ENCODE measurements around the gene ITGB6.

Gene ITGB6

DNA sequence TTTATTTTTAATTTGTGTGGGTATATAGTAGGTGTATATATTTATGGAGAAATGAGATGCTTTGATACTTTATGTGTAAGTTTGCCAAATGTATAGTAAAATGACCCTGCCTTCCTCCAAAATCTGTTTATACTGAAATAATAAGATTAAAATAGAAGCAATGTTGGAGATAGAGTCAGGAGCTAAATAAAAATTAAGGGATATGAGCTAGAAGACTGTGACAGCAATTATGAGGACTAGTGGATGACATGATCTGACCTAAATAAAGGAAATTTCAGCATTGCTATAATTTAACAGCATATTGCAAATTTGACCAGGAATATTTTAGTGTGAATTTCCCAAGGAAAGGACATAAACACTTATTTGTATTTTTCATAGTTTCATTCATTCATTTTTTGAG is 60.7 kb downstream of the ITGB6 start:
- H3K4me1 ChIP-seq (ENCODE audit: control extremely low read depth in 1 of 4, control insufficient read depth in 4 of 4, insufficient read depth in 4 of 4, low read length in 3 of 4) = peaks cover 0 to 2% (median 1%) of the 10 kb centered on the region in 4 experiments
- no peaks in the 10 kb centered on the region for H3K9me3 ChIP-seq (ENCODE audit: control extremely low read depth in 1 of 5, control insufficient read depth in 4 of 5, insufficient read depth in 2 of 5, low read depth in 1 of 5, low read length in 4 of 5)
- ChIA-PET CTCF (no interaction called here), POLR2A (no interaction called here)
- no peaks in the 10 kb centered on the region for H3K27me3 ChIP-seq (replicated peaks in 2 of 5; ENCODE audit: control insufficient read depth in 4 of 5, insufficient read depth in 5 of 5, low read length in 4 of 5)
- DNase-seq = no peak
- H3K4me3 ChIP-seq (ENCODE audit: control insufficient read depth in 1 of 7, extremely low read depth in 1 of 7, insufficient read depth in 4 of 7, low read depth in 2 of 7, low read length in 6 of 7) = no peak overlapping the region
- H3K36me3 ChIP-seq (ENCODE audit: control insufficient read depth in 4 of 4, insufficient read depth in 4 of 4, low read length in 3 of 4) = no peaks in the 10 kb centered on the region
- H3K27ac ChIP-seq (ENCODE audit: insufficient read depth in 1 of 2, low read depth in 1 of 2, low read length in 2 of 2, poor library complexity in 1 of 2, severe bottlenecking in 2 of 2) = no peak overlapping the region

DNA sequence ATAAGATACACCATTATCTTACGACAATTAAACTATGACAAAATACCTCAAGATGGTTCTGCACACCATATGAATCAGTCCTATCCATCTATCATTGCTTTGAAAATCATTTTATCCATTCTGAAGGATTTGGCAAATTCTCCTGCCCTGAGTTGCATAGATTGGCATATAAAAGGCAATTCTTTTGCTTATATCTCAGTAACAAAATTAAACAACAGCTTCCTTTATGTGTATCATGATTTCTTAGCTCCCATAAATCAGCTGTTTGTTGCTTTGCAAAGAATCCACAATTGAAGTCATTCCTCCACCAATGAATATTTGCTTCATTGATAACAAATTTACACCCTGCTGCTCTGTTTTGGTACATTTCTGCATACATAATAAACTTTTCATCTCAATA is 61.7 kb downstream of the ITGB6 start:
- no peak for DNase-seq
- POLR2A ChIA-PET = no interaction called here

DNA sequence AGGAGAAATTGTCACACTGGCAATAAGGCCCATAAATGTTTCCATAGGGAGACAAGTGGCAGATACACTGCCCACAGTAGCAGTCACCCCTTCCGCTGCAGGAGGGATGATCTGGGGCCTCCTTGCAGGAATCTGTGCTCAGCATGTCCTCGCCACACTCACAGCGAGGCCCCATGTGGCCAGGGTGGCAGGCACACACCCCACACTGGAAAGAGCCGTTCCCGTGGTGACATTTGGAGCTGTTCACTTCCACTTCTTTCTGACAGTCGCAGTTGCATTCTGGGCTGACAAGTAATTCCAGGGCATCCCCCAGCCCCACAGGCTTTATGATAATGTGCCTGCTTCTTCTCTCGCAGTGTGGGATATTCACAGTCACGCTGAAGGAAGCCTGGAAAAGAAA is 62.6 kb downstream of the ITGB6 start:
- WGBS (ENCODE audit: insufficient coverage) = 99% methylated on average over 7 of the region's 8 CpGs
- ChIA-PET POLR2A (interaction anchor here (0.6 kb wide), 1 partner anchor 748 kb away, joined by 3 read pairs; no protein-coding TSS in a partner anchor), CTCF (no interaction called here)
- Histone ChIP-seq H3K9me3 (ENCODE audit: control extremely low read depth in 1 of 5, control insufficient read depth in 4 of 5, insufficient read depth in 2 of 5, low read depth in 1 of 5, low read length in 4 of 5) (no peaks in the 10 kb centered on the region), H3K4me1 (ENCODE audit: control extremely low read depth in 1 of 4, control insufficient read depth in 4 of 4, insufficient read depth in 4 of 4, low read length in 3 of 4) (no peaks in the 10 kb centered on the region), H3K4me3 (ENCODE audit: control insufficient read depth in 1 of 7, extremely low read depth in 1 of 7, insufficient read depth in 4 of 7, low read depth in 2 of 7, low read length in 6 of 7) (no peak overlapping the region), H3K27ac (ENCODE audit: insufficient read depth in 1 of 2, low read depth in 1 of 2, low read length in 2 of 2, poor library complexity in 1 of 2, severe bottlenecking in 2 of 2) (no peak overlapping the region), H3K36me3 (ENCODE audit: control insufficient read depth in 4 of 4, insufficient read depth in 4 of 4, low read length in 3 of 4) (no peaks in the 10 kb centered on the region), H3K27me3 (replicated peaks in 2 of 5; ENCODE audit: control insufficient read depth in 4 of 5, insufficient read depth in 5 of 5, low read length in 4 of 5) (no peaks in the 10 kb centered on the region)
- DNase-seq = no peak

More for the DNA sequence above, 61.7 kb downstream of the ITGB6 start:
- Histone ChIP-seq H3K27me3 (replicated peaks in 2 of 5; ENCODE audit: control insufficient read depth in 4 of 5, insufficient read depth in 5 of 5, low read length in 4 of 5) (no peaks in the 10 kb centered on the region), H3K36me3 (ENCODE audit: control insufficient read depth in 4 of 4, insufficient read depth in 4 of 4, low read length in 3 of 4) (no peaks in the 10 kb centered on the region), H3K4me3 (ENCODE audit: control insufficient read depth in 1 of 7, extremely low read depth in 1 of 7, insufficient read depth in 4 of 7, low read depth in 2 of 7, low read length in 6 of 7) (no peak overlapping the region), H3K27ac (ENCODE audit: insufficient read depth in 1 of 2, low read depth in 1 of 2, low read length in 2 of 2, poor library complexity in 1 of 2, severe bottlenecking in 2 of 2) (no peak overlapping the region), H3K9me3 (ENCODE audit: control extremely low read depth in 1 of 5, control insufficient read depth in 4 of 5, insufficient read depth in 2 of 5, low read depth in 1 of 5, low read length in 4 of 5) (no peaks in the 10 kb centered on the region), H3K4me1 (ENCODE audit: control extremely low read depth in 1 of 4, control insufficient read depth in 4 of 4, insufficient read depth in 4 of 4, low read length in 3 of 4) (no peaks in the 10 kb centered on the region)
- CTCF ChIA-PET = no interaction called here
- WGBS (ENCODE audit: insufficient coverage) = no CpG with 5 or more reads among the region's 1 CpG

DNA sequence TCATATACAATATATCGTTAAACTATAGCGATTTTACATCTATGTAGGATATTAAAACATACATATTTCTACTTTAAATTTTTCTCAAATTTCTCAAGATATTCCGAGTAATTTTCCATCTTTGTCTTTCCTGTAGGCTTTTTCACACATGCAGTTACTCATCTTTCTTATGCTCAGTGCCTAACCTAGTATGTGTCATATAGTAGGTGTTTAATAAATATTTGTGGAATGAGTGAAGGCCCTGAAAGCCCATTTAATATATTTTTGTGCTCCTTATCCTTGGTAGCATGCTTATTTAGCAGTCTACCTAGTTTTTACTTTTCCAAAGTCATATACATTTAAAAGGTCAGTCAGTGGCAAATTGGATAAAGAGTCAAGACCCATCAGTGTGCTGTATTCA is 67.3 kb downstream of the ITGB6 start:
- H3K4me1 ChIP-seq (ENCODE audit: control extremely low read depth in 1 of 4, control insufficient read depth in 4 of 4, insufficient read depth in 4 of 4, low read length in 3 of 4) = no peaks in the 10 kb centered on the region
- CTCF ChIA-PET = interaction anchor here (1.2 kb wide), 1 partner anchor 11 kb away, joined by 3 read pairs; no protein-coding TSS in a partner anchor
- DNase-seq = no peak

DNA sequence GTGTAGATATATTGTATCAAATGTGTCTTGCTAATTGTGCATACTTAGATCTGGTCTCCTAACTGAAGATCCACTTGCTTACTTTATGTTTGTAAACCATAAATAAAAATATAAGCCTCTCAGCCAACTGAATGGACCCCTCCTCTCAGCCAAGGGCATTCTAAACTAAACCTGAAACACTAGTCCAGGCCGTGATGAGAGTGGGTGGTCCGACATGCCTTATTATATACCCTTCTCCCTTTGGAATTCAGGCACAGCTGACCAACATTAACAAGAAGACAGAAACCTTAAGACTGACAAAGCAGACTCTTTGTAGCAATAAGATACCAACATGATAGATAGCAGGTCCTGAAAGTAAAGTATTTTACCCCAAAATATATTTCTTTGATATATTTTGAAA is 73.3 kb downstream of the ITGB6 start:
- no peak for DNase-seq
- ChIA-PET CTCF (interaction anchor here (2.1 kb wide), 1 partner anchor 18 kb away, joined by 4 read pairs; no protein-coding TSS in a partner anchor), POLR2A (no interaction called here)
- no peaks in the 10 kb centered on the region for H3K36me3 ChIP-seq (ENCODE audit: control insufficient read depth in 4 of 4, insufficient read depth in 4 of 4, low read length in 3 of 4)
- H3K4me3 ChIP-seq (ENCODE audit: control insufficient read depth in 1 of 7, extremely low read depth in 1 of 7, insufficient read depth in 4 of 7, low read depth in 2 of 7, low read length in 6 of 7) = no peak overlapping the region
- no CpG with 5 or more reads among the region's 2 CpGs for WGBS (ENCODE audit: insufficient coverage)
- H3K9me3 ChIP-seq (ENCODE audit: control extremely low read depth in 1 of 5, control insufficient read depth in 4 of 5, insufficient read depth in 2 of 5, low read depth in 1 of 5, low read length in 4 of 5) = no peaks in the 10 kb centered on the region
- H3K27ac ChIP-seq (ENCODE audit: insufficient read depth in 1 of 2, low read depth in 1 of 2, low read length in 2 of 2, poor library complexity in 1 of 2, severe bottlenecking in 2 of 2) = no peak overlapping the region
- H3K4me1 ChIP-seq (ENCODE audit: control extremely low read depth in 1 of 4, control insufficient read depth in 4 of 4, insufficient read depth in 4 of 4, low read length in 3 of 4) = no peaks in the 10 kb centered on the region
- H3K27me3 ChIP-seq (replicated peaks in 2 of 5; ENCODE audit: control insufficient read depth in 4 of 5, insufficient read depth in 5 of 5, low read length in 4 of 5) = no peaks in the 10 kb centered on the region

More for the DNA sequence above, 67.3 kb downstream of the ITGB6 start:
- WGBS (ENCODE audit: insufficient coverage) = no CpG with 5 or more reads among the region's 3 CpGs
- Histone ChIP-seq H3K27ac (ENCODE audit: insufficient read depth in 1 of 2, low read depth in 1 of 2, low read length in 2 of 2, poor library complexity in 1 of 2, severe bottlenecking in 2 of 2) (no peak overlapping the region), H3K27me3 (replicated peaks in 2 of 5; ENCODE audit: control insufficient read depth in 4 of 5, insufficient read depth in 5 of 5, low read length in 4 of 5) (no peaks in the 10 kb centered on the region), H3K36me3 (ENCODE audit: control insufficient read depth in 4 of 4, insufficient read depth in 4 of 4, low read length in 3 of 4) (no peaks in the 10 kb centered on the region), H3K9me3 (ENCODE audit: control extremely low read depth in 1 of 5, control insufficient read depth in 4 of 5, insufficient read depth in 2 of 5, low read depth in 1 of 5, low read length in 4 of 5) (no peaks in the 10 kb centered on the region), H3K4me3 (ENCODE audit: control insufficient read depth in 1 of 7, extremely low read depth in 1 of 7, insufficient read depth in 4 of 7, low read depth in 2 of 7, low read length in 6 of 7) (no peak overlapping the region)
- POLR2A ChIA-PET = no interaction called here

DNA sequence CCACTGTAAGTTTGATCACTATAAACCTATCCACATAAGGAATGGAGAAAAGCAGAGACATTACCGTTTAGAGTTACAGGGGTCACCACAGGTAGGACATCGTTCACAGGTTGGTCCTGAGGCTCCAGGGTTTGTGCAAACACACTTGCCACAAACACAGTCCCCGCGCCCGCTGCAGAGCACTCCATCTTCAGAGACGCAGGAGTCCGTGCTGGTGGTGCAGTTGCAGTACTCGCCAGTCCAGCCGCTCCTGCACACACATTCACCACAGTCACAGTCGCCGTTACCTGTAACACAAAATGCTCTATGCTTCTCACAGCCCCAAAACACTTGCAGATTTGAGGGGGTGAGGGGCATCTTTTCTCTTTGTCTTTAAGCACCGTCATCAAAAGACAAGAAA is 73.8 kb downstream of the ITGB6 start:
- CTCF ChIA-PET = no interaction called here
- H3K9me3 ChIP-seq (ENCODE audit: control extremely low read depth in 1 of 5, control insufficient read depth in 4 of 5, insufficient read depth in 2 of 5, low read depth in 1 of 5, low read length in 4 of 5) = no peaks in the 10 kb centered on the region

DNA sequence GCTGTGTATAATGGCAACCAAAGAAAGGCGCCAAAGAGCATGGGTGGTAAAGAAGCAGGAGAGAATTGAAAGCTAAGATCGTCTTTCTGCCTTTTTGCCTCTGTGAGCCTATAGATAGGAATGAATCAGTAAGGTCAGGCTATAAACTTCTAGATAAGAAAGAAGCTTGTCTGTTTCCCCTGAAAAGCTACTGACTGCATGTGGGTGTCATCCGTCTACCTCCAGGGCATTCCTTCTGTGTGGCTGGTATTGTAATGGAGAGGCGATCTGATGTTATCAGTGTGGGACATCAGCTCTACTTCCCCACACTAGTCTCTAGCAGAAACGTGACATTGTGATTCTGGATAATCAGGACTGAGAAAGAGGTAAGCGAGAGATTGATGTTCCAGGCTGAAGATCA is 74.2 kb downstream of the ITGB6 start:
- no peaks in the 10 kb centered on the region for H3K36me3 ChIP-seq (ENCODE audit: control insufficient read depth in 4 of 4, insufficient read depth in 4 of 4, low read length in 3 of 4)
- 44% methylated on average over 1 of the region's 6 CpGs for WGBS (ENCODE audit: insufficient coverage)
- ChIA-PET CTCF (no interaction called here), POLR2A (no interaction called here)
- no peak overlapping the region for H3K27ac ChIP-seq (ENCODE audit: insufficient read depth in 1 of 2, low read depth in 1 of 2, low read length in 2 of 2, poor library complexity in 1 of 2, severe bottlenecking in 2 of 2)
- H3K27me3 ChIP-seq (replicated peaks in 2 of 5; ENCODE audit: control insufficient read depth in 4 of 5, insufficient read depth in 5 of 5, low read length in 4 of 5) = no peaks in the 10 kb centered on the region
- no peak for DNase-seq
- no peaks in the 10 kb centered on the region for H3K9me3 ChIP-seq (ENCODE audit: control extremely low read depth in 1 of 5, control insufficient read depth in 4 of 5, insufficient read depth in 2 of 5, low read depth in 1 of 5, low read length in 4 of 5)
- H3K4me3 ChIP-seq (ENCODE audit: control insufficient read depth in 1 of 7, extremely low read depth in 1 of 7, insufficient read depth in 4 of 7, low read depth in 2 of 7, low read length in 6 of 7) = no peak overlapping the region
- H3K4me1 ChIP-seq (ENCODE audit: control extremely low read depth in 1 of 4, control insufficient read depth in 4 of 4, insufficient read depth in 4 of 4, low read length in 3 of 4) = no peaks in the 10 kb centered on the region

More for the DNA sequence above, 73.8 kb downstream of the ITGB6 start:
- H3K36me3 ChIP-seq (ENCODE audit: control insufficient read depth in 4 of 4, insufficient read depth in 4 of 4, low read length in 3 of 4) = no peaks in the 10 kb centered on the region
- H3K4me1 ChIP-seq (ENCODE audit: control extremely low read depth in 1 of 4, control insufficient read depth in 4 of 4, insufficient read depth in 4 of 4, low read length in 3 of 4) = no peaks in the 10 kb centered on the region
- H3K4me3 ChIP-seq (ENCODE audit: control insufficient read depth in 1 of 7, extremely low read depth in 1 of 7, insufficient read depth in 4 of 7, low read depth in 2 of 7, low read length in 6 of 7) = no peak overlapping the region
- POLR2A ChIA-PET = no interaction called here
- no peaks in the 10 kb centered on the region for H3K27me3 ChIP-seq (replicated peaks in 2 of 5; ENCODE audit: control insufficient read depth in 4 of 5, insufficient read depth in 5 of 5, low read length in 4 of 5)
- 98% methylated on average over 5 of the region's 12 CpGs for WGBS (ENCODE audit: insufficient coverage)
- H3K27ac ChIP-seq (ENCODE audit: insufficient read depth in 1 of 2, low read depth in 1 of 2, low read length in 2 of 2, poor library complexity in 1 of 2, severe bottlenecking in 2 of 2) = no peak overlapping the region
- DNase-seq = no peak

Data from common myeloid progenitor, CD34-positive (primary cell).